Esophagus (tissue), 2 donors: ENCODE measurements around the gene UPP1. TPM values are rescaled to one million over a fixed set of nuclear protein-coding genes. Genes with fewer than 3 reads are reported as not detected.

Experiments used
- polyA plus RNA-seq, 2 donors: library from polyadenylated mRNA; stranded (reverse); fragments of 200-250 nt; gene quantifications; one replicate each; pipeline ENCODE4 v1.2.3, GENCODE V29; 2013
- donor health status: healthy with polysubstance abuse.
- donor health status: Bipolar disorder and iron deficiency.

The UPP1 gene
- polyA plus RNA-seq, 2 donors = 134 to 211 TPM

Other genes starting within 250 kb of the UPP1 start
- under 1 TPM; 0.08 to 0.25 TPM for gene PKD1L1, start 140.8 kb upstream of the UPP1 start, polyA plus RNA-seq
- 10 to 100 TPM in 1 of 2 donors, 1 to 10 TPM in 1; 5.4 to 13.5 TPM for gene HUS1, start 109.7 kb upstream of the UPP1 start, polyA plus RNA-seq
- gene SUN3, start 60.2 kb upstream of the UPP1 start, polyA plus RNA-seq = under 1 TPM in 1 of 2 donors, not detected in 1; 0.02 TPM
- gene C7orf57, start 53.7 kb upstream of the UPP1 start, polyA plus RNA-seq = under 1 TPM; 0.73 to 0.80 TPM
- gene ABCA13, start 82.2 kb downstream of the UPP1 start, polyA plus RNA-seq = 1 to 10 TPM in 1 of 2 donors, under 1 TPM in 1; 0.49 to 1.6 TPM